Measurements from ENCODE around the gene ANTXR1. TPM values are rescaled to one million over a fixed set of nuclear protein-coding genes. Genes with fewer than 3 reads are reported as not detected.
"Not testable (repeated sequence)": the region's sequence is repeated elsewhere in the genome, so short reads cannot be mapped to it uniquely, and the experiment has no call there.

The ANTXR1 gene
- total and polyA plus RNA-seq, 2 donors from 2014 or later = 7.0 to 42.6 TPM

GRCh38 chr2:69171116-69171896 lies 158.3 kb downstream of the ANTXR1 start:
- Histone ChIP-seq H3K27ac (ENCODE audit: low read depth in 2 of 2, low read length in 2 of 2) (no peak overlapping the region), H3K36me3 (ENCODE audit: control insufficient read depth in 2 of 3, insufficient read depth in 3 of 3, low read length in 3 of 3) (no peaks in the 10 kb centered on the region), H3K4me1 (ENCODE audit: control insufficient read depth in 2 of 3, insufficient read depth in 2 of 3, low read depth in 1 of 3, low read length in 3 of 3) (no peaks in the 10 kb centered on the region), H3K9ac (ENCODE audit: low read length in 3 of 3) (no peak overlapping the region), H3K9me3 (ENCODE audit: control insufficient read depth in 2 of 3, insufficient read depth in 1 of 3, low read length in 3 of 3) (no peaks in the 10 kb centered on the region), H3K27me3 (ENCODE audit: control insufficient read depth, insufficient read depth, low read length) (no peaks in the 10 kb centered on the region), H3K4me3 (ENCODE audit: low read length in 3 of 3) (no peak overlapping the region)
- DNase-seq (peak in 1 of 5 donors; percentile 57), FAIRE-seq (no peak)
- intact Hi-C loops (cut with DNase I) = no loop called here
- TF ChIP-seq CTCF (IDR thresholded peaks at IDR 0.05; ENCODE audit: borderline replicate concordance, extremely low read depth, insufficient read depth) = no peak

- no peaks in the 10 kb centered on the region for H3K27me3 ChIP-seq (ENCODE audit: control insufficient read depth, insufficient read depth, low read length)
- FAIRE-seq = no peak
Measured at GRCh38 chr2:69171897-69172525, 159.0 kb downstream of the ANTXR1 start.

GRCh38 chr2:69173706-69174105 lies 160.7 kb downstream of the ANTXR1 start:
- no peaks in the 10 kb centered on the region for H3K27me3 ChIP-seq (ENCODE audit: control insufficient read depth, insufficient read depth, low read length)
- H3K27ac ChIP-seq (ENCODE audit: low read depth in 2 of 2, low read length in 2 of 2) = no peak overlapping the region
- no peak for TF ChIP-seq CTCF (IDR thresholded peaks at IDR 0.05; ENCODE audit: borderline replicate concordance, extremely low read depth, insufficient read depth)
- FAIRE-seq (no peak), DNase-seq (no peak)
- H3K4me1 ChIP-seq (ENCODE audit: control insufficient read depth in 2 of 3, insufficient read depth in 2 of 3, low read depth in 1 of 3, low read length in 3 of 3) = peaks cover 0 to 13% (median 6%) of the 10 kb centered on the region in 3 donors
- no peak overlapping the region for H3K9ac ChIP-seq (ENCODE audit: low read length in 3 of 3)
- no peaks in the 10 kb centered on the region for H3K9me3 ChIP-seq (ENCODE audit: control insufficient read depth in 2 of 3, insufficient read depth in 1 of 3, low read length in 3 of 3)
- H3K4me3 ChIP-seq (ENCODE audit: low read length in 3 of 3) = no peak overlapping the region
- intact Hi-C loops (cut with DNase I) = no loop called here
- no peaks in the 10 kb centered on the region for H3K36me3 ChIP-seq (ENCODE audit: control insufficient read depth in 2 of 3, insufficient read depth in 3 of 3, low read length in 3 of 3)

More at GRCh38 chr2:69171897-69172525, 159.0 kb downstream of the ANTXR1 start:
- no peaks in the 10 kb centered on the region for H3K36me3 ChIP-seq (ENCODE audit: control insufficient read depth in 2 of 3, insufficient read depth in 3 of 3, low read length in 3 of 3)
- H3K9me3 ChIP-seq (ENCODE audit: control insufficient read depth in 2 of 3, insufficient read depth in 1 of 3, low read length in 3 of 3) = no peaks in the 10 kb centered on the region
- TF ChIP-seq CTCF (IDR thresholded peaks at IDR 0.05; ENCODE audit: borderline replicate concordance, extremely low read depth, insufficient read depth) = no peak
- intact Hi-C loops (cut with DNase I) = no loop called here
- no peak overlapping the region for H3K27ac ChIP-seq (ENCODE audit: low read depth in 2 of 2, low read length in 2 of 2)
- H3K4me1 ChIP-seq (ENCODE audit: control insufficient read depth in 2 of 3, insufficient read depth in 2 of 3, low read depth in 1 of 3, low read length in 3 of 3) = peaks cover 0 to 4% (median 2%) of the 10 kb centered on the region in 3 donors
- DNase-seq = peak in 1 of 5 donors; percentile 13
- no peak overlapping the region for H3K9ac ChIP-seq (ENCODE audit: low read length in 3 of 3)
- H3K4me3 ChIP-seq (ENCODE audit: low read length in 3 of 3) = no peak overlapping the region

GRCh38 chr2:69174211-69174610 lies 161.2 kb downstream of the ANTXR1 start:
- peaks cover 0 to 13% (median 6%) of the 10 kb centered on the region in 3 donors for H3K4me1 ChIP-seq (ENCODE audit: control insufficient read depth in 2 of 3, insufficient read depth in 2 of 3, low read depth in 1 of 3, low read length in 3 of 3)
- H3K27me3 ChIP-seq (ENCODE audit: control insufficient read depth, insufficient read depth, low read length); H3K27ac ChIP-seq (ENCODE audit: low read depth in 2 of 2, low read length in 2 of 2); H3K36me3 ChIP-seq (ENCODE audit: control insufficient read depth in 2 of 3, insufficient read depth in 3 of 3, low read length in 3 of 3); FAIRE-seq; DNase-seq; H3K4me3 ChIP-seq (ENCODE audit: low read length in 3 of 3); H3K9me3 ChIP-seq (ENCODE audit: control insufficient read depth in 2 of 3, insufficient read depth in 1 of 3, low read length in 3 of 3); H3K9ac ChIP-seq (ENCODE audit: low read length in 3 of 3); intact Hi-C loops (cut with DNase I): not testable (repeated sequence)
